Measurements from ENCODE around the gene RUSC1.

GRCh38 chr1:155324037-155324716 is 3.5 kb downstream of the RUSC1 start:
- no peak for TF ChIP-seq CTCF (IDR thresholded peaks at IDR 0.05; ENCODE audit: insufficient read depth, low read depth, low read length)
- TF ChIP-seq EZH2 (IDR thresholded peaks at IDR 0.05; ENCODE audit: insufficient read depth, low read length) = no peak

Data from astrocyte (in vitro differentiated cells and primary cell).